ENCODE data around the gene BCS1L. TPM values are rescaled to one million over a fixed set of nuclear protein-coding genes. Genes with fewer than 3 reads are reported as not detected.

Gene BCS1L
- total and polyA plus RNA-seq, 2 of the 13 experiments (the other 11 are each of a cell fraction or from before 2014, with no cell fraction given) = 48.9 to 76.0 TPM

- no peak for TF ChIP-seq ZNF513 (CRISPR knock-in tag; conservative IDR thresholded peaks at IDR 0.05)
- TF ChIP-seq TAF15 (IDR thresholded peaks at IDR 0.05; ENCODE audit: low read depth, low read length, poor library complexity, severe bottlenecking) = peak; percentile 94
- TF ChIP-seq GPN1 (CRISPR knock-in tag; IDR thresholded peaks at IDR 0.05; ENCODE audit: borderline replicate concordance) = peak; percentile 51; the same call in 1 of the 2 replicates
- TF ChIP-seq FOXJ3 (CRISPR knock-in tag; IDR thresholded peaks at IDR 0.05; ENCODE audit: borderline replicate concordance) = no peak
- TF ChIP-seq SIN3B (IDR thresholded peaks at IDR 0.05; ENCODE audit: low read length) = peak; percentile 86
- TF ChIP-seq CEBPZ (IDR thresholded peaks at IDR 0.05; ENCODE audit: low read length) = no peak
- TF ChIP-seq AHR (CRISPR knock-in tag; IDR thresholded peaks at IDR 0.05) = peak; percentile 68
- TF ChIP-seq CBFB (CRISPR knock-in tag; IDR thresholded peaks at IDR 0.05) = peak; percentile 81; the same call in 1 of the 2 replicates
- peak; percentile 86; the same call in 1 of the 2 replicates for TF ChIP-seq IRF1 (CRISPR knock-in tag; IDR thresholded peaks at IDR 0.05; ENCODE audit: low read depth)
- peak; percentile 83 for TF ChIP-seq HINFP (CRISPR knock-in tag; IDR thresholded peaks at IDR 0.05; ENCODE audit: low read depth)
- peak; percentile 66; the same call in 1 of the 2 replicates for TF ChIP-seq AHDC1 (CRISPR knock-in tag; IDR thresholded peaks at IDR 0.05; ENCODE audit: borderline replicate concordance)
- TF ChIP-seq ZNF280B (CRISPR knock-in tag; IDR thresholded peaks at IDR 0.05; ENCODE audit: borderline replicate concordance) = peak; percentile 95
Observed at GRCh38 chr2:218710687-218711549, 51.4 kb downstream of the BCS1L start, which contains the start of gene TTLL4 (continued).

Measured in HepG2 (cell line).